Renal cortical epithelial cell (primary cell): ENCODE results near the gene PIK3AP1. TPM values are rescaled to one million over a fixed set of nuclear protein-coding genes. Genes with fewer than 3 reads are reported as not detected.
A peak's percentile ranks its signal among the peaks of the same experiment; 100 is the strongest.

Source experiments
- DNase-seq: peaks from one replicate; pipeline ENCODE4 v3.0.0-alpha.2; 2011; ENCODE audit warnings: low read depth
- total RNA-seq: library from RNA; depleted of rRNA; stranded (reverse); fragments of >200 nt; gene quantifications from 2 replicates; pipeline ENCODE4 v1.2.3, GENCODE V29; 2014

Gene PIK3AP1
- total RNA-seq, 1 donor from 2014 or later: 5.4 TPM

GRCh38 chr10:96643920-96644319 lies 76.4 kb downstream of the PIK3AP1 start:
- no peak for DNase-seq

DNA sequence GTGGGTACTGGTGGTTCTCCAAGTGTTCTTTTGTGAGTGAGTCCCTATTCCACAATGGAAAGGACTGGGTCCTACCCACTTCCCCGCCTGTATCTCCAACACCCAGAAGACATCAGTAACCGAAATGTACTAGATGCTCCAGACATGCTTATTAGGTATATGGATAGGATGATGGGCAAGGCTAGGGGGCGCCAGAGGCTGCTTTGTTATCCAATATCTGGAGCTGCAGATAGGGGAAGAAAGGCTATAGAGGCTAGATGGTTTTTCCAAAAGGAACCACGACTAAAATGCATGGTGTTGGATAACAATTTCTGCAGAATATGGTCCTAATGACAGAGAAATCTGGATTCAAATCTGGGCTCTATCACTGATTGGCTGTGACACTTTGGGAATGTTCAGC lies 77.3 kb downstream of the PIK3AP1 start:
- peak; percentile 46 for DNase-seq

- DNase-seq: no peak
These were observed 77.8 kb downstream of the PIK3AP1 start for GRCh38 chr10:96642530-96642929.

DNA sequence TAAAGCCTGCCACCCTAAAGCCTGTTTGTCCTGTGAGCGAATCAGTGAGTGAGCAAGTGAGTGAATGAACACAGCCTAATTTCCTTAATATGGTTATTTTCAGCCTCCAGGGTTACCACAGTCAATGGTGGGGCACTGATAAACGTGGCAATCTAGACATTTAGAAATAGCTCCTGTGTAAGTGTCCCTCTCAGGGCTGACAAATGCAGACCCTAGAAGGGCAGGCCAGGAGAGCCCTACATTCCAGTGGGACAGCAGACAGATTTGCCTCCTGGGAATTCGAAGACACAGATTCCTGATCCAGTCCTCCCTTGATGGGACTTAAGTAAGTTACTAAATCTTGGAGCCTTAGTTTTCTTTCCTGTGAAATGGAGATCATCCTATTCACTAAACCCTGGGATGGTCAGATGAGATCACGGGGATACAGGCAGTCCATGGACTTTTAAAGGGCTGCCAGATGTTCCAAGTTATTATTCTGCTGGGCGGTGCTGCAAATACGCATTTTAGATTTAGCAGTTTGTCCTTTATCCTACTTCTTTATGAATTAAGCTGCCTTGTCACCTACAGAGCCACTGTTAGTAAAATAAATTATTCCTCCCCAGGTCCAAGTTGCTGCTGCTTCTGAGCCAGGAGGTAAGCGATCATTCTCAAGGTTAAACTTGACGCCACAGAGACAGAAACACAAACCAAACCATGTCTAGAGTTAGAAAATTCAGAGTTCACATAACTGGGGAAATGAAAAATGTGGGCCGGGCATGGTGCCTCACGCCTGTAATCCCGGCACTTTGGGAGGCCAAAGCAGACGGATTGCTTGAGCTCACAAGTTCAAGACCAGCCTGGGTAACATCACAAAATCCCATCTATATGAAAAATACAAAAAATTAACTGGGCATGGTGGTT lies 78.7 kb downstream of the PIK3AP1 start:
- DNase-seq: no peak

DNA sequence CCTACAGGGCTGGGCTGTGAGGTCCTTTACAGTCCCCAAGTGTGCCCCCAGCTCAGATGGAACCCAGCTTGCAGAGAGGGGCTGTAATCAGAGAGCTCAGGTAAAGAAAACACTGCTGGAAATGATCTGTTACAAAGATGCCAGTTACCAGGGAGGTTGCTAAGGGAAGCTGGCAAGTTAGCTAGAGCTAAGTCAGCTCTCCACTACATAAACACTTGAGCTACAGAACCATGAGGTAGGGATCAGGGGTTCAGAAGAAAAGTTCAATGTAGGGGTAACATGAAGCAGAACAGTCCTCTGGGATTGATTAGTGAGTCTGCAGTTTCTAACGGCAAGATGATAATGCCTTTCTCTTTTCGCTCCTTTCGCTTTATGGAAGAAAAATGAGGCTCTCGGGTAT lies 80.4 kb downstream of the PIK3AP1 start:
- DNase-seq: no peak

DNA sequence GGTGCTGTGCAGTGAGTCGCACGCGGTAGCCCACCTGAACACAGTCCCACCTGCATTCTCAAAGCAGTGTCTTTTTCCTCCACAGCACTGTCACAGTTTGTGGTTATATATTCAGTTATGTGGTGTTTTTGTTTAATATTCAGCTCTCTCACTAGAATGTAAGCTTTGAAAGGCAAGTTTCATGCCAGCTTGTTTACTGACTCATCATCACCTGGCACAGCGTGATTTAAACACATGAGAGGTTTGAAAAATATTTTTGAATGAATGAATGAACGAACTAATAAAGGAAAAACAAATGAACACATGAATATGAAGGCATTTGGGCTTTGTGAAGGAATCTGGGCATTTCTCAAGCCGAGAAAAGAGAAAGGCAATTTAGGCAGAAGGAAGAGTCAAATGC lies 81.6 kb downstream of the PIK3AP1 start:
- no peak for DNase-seq

GRCh38 chr10:96638120-96638519 lies 82.2 kb downstream of the PIK3AP1 start:
- DNase-seq: no peak

DNA sequence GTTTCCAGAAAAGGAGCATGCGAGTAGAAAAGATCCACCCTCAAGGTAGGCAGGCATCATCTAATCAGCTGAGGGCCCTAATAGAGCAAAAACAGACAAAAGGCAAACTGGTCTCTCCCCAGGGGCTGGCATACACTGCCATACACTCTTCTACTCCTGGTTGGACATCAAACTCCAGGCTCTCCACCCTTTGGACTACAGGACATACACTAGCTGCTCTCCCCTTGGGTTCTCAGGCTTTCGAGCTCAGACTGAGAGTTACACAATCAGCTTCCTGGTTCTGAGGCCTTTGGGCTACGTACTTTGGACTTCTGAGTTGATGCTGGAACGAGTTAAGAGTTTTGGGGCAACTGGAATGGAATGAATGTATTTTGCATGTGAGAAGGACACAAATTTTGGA lies 82.6 kb downstream of the PIK3AP1 start:
- no peak for DNase-seq

GRCh38 chr10:96636551-96636950 lies 83.8 kb downstream of the PIK3AP1 start:
- DNase-seq: peak; percentile 35

GRCh38 chr10:96632974-96633710 lies 87.2 kb downstream of the PIK3AP1 start:
- DNase-seq: peak; percentile 56

GRCh38 chr10:96627292-96627691 lies 93.0 kb downstream of the PIK3AP1 start:
- no peak for DNase-seq

DNA sequence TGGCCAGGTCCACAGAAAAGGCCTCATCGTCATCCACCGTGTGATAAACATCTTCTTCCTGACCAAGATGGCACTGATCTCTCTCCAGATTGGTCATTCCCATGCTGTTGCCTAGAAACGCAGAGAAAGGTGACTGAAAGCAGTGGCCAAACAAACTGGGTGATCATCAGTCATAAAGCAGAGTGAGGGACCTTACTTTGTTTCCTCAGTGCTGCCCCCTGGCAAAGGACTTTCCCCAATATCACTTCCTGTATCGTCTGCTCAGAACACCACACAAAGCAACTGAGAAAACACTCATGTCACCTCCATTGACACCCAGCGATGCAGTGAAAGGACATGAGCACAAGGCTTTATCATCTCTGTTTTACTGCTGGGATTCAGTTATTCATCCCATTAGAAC lies 93.5 kb downstream of the PIK3AP1 start:
- DNase-seq: no peak

- DNase-seq: no peak
These were observed 95.1 kb downstream of the PIK3AP1 start for GRCh38 chr10:96625173-96625572.

- no peak for DNase-seq
These were observed 98.1 kb downstream of the PIK3AP1 start for GRCh38 chr10:96622013-96622787.

DNA sequence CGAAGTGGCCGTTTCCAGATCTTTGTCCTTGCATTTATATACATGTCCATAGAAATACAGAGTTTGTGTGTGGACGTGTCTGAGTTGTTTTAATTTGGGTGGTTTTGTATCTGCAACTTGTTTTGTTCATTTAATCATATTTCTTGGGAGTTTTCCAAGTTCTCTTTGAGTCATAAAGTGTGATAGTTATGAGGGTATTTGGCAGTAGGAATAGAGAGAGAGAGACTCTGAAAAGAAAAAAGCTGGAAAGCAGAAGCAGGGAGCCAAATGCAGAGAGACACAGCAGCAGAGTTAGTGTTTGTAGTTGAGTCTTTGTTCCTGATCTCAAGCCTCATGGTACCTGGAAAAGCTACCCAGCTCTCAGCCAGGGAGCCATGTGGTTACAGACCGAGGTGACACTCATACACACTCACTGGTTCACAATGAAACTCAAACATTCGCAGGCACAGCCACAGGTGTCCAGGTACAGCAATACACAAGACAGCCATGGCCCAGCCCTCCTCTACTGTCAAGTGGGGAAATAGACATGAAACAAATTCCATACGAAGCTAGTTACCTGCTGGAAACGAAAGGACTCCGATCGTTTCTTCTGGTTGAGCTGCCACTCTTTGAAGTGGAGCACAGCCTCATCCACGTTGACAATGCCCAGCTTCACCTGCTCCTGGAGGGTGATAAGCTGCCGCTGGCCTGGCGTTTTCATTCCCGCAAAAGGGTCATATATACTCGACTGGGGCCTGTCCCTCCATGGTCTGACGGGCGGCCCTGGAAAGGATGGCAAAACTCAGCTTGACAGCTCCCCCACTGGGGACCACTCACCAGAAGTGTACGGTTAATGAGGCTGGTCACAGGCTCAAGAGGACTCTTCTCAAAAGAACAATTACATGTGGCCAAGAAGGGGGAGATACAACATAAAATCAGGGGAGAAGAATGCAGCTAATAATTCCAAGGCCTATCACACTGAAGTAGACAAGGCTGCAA lies 100.2 kb downstream of the PIK3AP1 start:
- no peak for DNase-seq

DNA sequence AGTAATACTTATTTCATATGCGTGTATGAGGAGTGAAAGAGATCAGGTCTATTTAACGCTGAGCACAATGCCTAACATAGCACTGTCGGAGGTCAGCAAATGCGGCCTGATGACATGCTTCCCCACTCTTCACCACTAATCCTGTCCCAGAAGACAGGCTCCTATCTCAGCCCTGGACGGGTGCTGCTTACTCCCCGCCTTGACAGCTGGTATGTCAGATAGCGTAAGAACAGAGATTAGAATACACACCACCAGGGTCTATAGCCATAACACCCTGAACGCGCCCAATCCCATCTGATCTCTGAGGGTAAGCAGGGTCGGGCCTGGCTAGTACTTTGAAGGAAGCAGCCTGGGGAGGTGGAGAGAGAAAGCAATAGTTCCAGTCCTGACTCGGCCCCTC lies 101.2 kb downstream of the PIK3AP1 start:
- DNase-seq: no peak

DNA sequence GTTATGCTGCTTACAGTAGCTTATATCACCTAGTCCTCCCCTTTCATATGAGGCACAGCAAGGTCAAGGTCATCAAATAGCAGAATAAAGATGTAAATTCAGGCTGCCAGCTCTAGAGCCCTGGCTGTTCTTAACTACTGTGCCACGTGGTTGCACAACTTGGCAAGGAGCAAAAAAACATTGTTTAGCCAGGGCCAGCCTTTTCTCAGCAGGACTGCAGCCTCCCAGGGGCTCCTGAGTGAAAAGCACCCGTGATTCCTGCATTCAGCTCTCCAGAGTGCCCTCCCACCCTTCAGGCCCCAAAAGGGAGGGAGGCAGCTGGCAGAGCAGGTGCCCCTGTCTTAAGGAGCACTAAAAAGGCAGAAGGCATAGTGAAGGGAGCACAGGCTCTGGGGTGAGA lies 101.7 kb downstream of the PIK3AP1 start:
- DNase-seq: peak; percentile 41

- DNase-seq: no peak
These were observed 103.4 kb downstream of the PIK3AP1 start for GRCh38 chr10:96616961-96617360.

DNA sequence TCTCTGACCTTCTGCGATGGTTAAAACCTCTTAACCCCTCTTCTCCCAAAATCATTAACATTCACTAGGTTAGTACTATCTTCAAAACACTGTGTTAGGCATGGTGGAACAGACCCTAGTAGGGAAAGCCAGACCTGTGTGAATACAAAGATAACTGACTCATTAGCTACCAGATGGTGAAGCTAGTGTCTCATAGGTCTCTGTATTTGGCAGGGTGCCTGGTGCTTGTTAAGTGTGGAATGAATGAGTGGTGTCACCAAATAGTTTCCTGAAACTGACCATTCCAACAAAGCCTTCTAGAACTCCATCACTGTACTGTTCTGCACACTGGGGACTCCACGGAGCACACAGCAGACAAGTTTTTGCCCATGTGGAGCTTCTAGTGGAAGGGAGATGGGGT lies 105.8 kb downstream of the PIK3AP1 start:
- DNase-seq: peak; percentile 86

DNA sequence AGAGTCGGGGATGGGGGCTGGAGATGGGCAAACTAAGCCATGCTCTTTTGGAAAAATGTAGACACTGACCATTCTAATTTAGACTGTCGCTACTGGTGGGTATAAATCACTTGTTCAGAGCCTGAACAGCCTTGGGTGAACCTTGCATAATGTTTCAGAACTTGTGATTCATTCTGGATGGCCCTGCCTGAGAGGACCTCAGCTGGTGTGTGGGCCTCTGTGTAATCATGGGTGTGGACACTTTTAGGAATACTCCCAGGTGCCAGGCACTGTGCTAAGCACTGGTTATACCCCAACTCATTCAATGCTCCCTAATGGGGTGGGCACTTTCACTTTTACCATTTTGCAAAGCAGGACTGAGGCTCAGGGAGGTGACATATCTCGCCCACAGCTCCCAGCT lies 106.7 kb downstream of the PIK3AP1 start:
- peak; percentile 26 for DNase-seq
